Measurements from ENCODE around the gene MESD. TPM values are rescaled to one million over a fixed set of nuclear protein-coding genes. Genes with fewer than 3 reads are reported as not detected.

The MESD gene
- 36.2 to 39.4 TPM (median 38.7 TPM) in 5 replicates for total RNA-seq (2022; extraction: Qiagen RNA extraction)

DNA sequence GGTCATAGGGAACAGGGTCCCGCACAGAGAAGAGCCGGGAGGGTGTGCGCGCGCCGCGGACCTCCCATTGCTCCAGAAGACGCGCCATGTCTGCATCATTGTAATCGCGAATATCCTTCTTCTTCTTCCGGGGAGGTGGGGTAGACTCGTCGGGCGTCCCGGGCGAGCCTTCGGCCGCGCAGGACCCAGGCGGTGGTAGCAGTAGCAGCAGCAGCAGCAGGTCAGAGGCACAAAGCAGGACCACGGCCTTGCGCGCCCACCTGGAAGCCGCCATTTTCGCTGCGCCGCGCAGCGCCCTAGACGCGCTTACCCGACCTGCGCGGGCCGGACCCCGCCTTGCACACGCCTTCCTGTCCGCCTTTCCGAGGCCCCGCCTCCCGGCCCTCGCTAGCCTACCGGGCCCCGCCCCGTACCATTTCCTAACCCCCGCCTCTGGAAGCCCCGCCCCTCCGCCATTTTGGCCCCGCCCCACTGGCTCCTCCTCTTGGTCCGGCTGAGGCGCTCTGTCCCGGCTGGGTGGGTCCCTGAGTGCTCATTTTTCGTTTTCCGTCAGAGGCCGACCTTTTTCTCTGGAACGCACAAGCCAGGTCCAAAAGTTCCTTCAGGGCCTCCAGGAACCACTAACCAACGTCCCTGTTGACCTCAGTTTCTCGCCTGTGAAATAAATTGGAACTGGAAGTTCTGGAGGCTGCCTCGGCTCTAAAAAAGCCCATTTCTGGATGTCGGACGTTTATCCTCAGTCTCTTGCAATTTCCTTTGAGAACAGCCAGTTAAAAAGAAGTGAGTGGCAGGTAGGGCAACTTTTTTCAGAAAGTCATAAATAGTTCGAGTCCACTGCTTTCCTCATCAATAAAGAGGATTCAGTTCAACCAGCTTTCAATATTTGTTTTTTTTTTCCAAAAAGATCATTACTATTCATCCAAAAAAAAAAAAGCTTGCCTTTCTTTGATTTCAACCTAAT, at the start of gene MESD:
TSS of gene MESD (minus strand) at position 302 of the 961 bp plus-strand sequence. CDS start at position 274, 28 bp downstream.

GRCh38 chr15:81000624-81001151, 11.1 kb upstream of the MESD start, which contains the start of gene TLNRD1:
TSS of gene TLNRD1 (plus strand) at chr15:81000923. CDS start at chr15:81002272, 1,349 bp downstream.

Other genes with a start within 250 kb of the MESD start
- gene CEMIP, start 210.4 kb downstream of the MESD start, total RNA-seq (2022; extraction: Qiagen RNA extraction): 1.5 to 2.2 TPM (median 1.9 TPM) in 5 replicates
- 10.0 to 21.6 TPM (median 17.1 TPM) in 5 replicates for gene TLNRD1, start 11.1 kb upstream of the MESD start, total RNA-seq (2022; extraction: Qiagen RNA extraction)
- 0.14 TPM in 1 of 5 replicates, not detected in the others for gene CFAP161, start 144.5 kb upstream of the MESD start, total RNA-seq (2022; extraction: Qiagen RNA extraction)
- gene IL16, start 207.1 kb upstream of the MESD start, total RNA-seq (2022; extraction: Qiagen RNA extraction): 0.07 to 0.25 TPM (median 0.17 TPM) in 3 of 5 replicates, not detected in the others